Retinal pigment epithelial cell (primary cell): ENCODE results near the gene PWP1.

Experiments used
- DNase-seq: peaks from one replicate; pipeline ENCODE4 v3.0.0-alpha.2; 2010; ENCODE audit warnings: low read depth
- H3K4me3 ChIP-seq: 2 replicates; pipeline ENCODE4 v1.5.1; 2011; ENCODE audit warnings: mild to moderate bottlenecking, low read length, control low read depth, moderate library complexity
- TF ChIP-seq, protein P1 (sequence below): conservative IDR thresholded peaks from 2 replicates; pipeline ENCODE4 v1.5.1; 2011; ENCODE audit warnings: low read depth, low read length, control low read depth, inconsistent platforms

The PWP1 gene

DNA sequence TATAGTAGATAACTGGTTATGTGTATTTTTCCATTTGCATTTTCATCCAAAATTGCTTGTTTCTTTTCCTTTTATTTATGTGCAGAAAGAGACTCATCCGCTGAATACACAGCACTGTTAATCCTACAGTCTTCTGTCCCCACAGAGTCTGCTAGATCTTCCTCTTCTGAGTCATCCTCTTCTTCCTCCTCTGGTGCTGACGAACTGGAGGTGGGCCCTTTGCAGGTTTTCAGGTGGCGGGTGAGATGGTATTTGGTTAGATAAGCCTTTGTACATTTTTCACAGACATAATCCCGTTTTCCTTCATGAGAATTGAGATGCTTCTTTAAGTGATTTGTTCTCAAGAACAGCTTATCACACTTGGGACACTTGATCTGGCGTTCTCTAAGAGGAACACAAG lies 48.5 kb downstream of the PWP1 start:
- TF ChIP-seq, protein P1, sequence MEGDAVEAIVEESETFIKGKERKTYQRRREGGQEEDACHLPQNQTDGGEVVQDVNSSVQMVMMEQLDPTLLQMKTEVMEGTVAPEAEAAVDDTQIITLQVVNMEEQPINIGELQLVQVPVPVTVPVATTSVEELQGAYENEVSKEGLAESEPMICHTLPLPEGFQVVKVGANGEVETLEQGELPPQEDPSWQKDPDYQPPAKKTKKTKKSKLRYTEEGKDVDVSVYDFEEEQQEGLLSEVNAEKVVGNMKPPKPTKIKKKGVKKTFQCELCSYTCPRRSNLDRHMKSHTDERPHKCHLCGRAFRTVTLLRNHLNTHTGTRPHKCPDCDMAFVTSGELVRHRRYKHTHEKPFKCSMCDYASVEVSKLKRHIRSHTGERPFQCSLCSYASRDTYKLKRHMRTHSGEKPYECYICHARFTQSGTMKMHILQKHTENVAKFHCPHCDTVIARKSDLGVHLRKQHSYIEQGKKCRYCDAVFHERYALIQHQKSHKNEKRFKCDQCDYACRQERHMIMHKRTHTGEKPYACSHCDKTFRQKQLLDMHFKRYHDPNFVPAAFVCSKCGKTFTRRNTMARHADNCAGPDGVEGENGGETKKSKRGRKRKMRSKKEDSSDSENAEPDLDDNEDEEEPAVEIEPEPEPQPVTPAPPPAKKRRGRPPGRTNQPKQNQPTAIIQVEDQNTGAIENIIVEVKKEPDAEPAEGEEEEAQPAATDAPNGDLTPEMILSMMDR, result no peak
- DNase-seq, result no peak
- no peak overlapping the region for H3K4me3 ChIP-seq

DNA sequence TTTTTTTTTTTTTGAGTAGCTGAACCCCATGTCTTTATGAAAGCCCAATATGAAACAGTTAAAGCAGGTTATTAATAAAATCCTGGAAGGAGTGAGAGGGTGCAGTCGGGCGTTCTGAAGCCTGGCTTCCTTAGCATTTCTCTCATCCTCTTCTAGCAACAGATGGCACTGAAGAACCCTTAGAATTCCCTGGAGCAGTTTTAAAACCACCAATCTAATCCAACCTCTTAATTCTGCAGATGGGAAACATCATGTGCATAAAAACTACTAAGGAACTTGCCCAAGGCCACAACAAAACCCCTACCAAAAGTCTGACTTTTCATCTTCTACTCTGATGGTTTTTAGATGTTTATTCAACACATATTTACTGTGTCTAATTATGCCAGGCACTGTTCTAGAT lies 50.2 kb downstream of the PWP1 start:
- no peak for DNase-seq
- TF ChIP-seq, protein P1, result no peak
- H3K4me3 ChIP-seq, result no peak overlapping the region

DNA sequence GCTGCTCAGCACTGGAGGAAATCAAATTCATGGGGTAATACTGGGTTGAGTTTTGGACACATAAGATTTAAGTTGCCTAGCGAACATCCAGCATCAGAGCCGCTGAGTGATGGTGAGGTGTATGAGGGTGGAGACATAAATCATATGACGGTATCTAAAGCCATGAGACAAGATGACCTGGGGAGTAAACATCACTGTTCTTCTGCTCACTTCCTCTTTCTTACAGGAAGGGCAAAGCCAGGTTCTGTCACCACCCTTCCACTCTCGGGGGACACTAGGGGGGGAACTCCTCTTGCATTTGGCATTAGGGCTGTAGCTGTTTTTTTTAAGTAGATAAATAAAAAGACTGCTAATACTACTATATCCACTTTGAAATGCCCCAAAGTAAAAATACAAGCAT lies 51.3 kb downstream of the PWP1 start:
- TF ChIP-seq, protein P1, result no peak
- DNase-seq, result no peak
- H3K4me3 ChIP-seq, result no peak overlapping the region

DNA sequence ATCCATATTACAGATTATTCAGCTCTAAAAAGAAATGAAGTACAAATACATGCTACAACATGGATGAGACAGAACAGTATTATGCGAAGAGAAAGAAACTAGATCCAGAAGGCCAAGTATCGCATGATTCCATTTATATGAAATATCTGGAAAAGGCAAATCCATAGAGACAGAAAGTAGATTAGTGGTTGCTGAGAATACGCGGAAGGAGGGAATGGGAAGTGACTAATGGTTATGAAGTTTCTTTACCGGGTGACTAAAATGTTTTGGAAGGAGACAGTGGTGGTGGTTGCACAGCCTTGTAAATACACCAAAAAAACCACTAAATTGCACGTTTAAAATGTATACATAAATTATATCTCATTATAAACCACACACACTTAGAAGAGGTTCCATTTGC lies 62.9 kb downstream of the PWP1 start:
- TF ChIP-seq, protein P1, result no peak
- no peak for DNase-seq
- H3K4me3 ChIP-seq, result no peak overlapping the region

DNA sequence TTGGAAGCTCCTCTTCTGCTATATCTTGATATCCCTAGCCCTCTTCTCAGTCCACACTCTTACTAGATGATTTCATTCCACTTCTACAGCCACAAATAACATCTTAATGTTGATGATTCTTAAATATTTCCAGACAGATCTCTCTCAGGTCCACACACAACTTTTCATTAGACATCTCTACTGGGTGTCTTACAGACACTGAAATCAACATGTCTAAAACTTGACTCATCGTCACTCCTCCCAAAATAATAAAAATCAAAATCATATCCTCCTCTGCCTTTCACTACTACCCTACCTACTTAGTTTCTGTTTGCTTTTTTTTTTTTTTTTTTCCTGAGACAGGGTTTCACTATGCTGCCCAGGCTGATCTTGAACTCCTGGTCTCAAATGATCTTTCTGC lies 63.5 kb downstream of the PWP1 start:
- TF ChIP-seq, protein P1, result no peak
- DNase-seq, result no peak
- no peak overlapping the region for H3K4me3 ChIP-seq

DNA sequence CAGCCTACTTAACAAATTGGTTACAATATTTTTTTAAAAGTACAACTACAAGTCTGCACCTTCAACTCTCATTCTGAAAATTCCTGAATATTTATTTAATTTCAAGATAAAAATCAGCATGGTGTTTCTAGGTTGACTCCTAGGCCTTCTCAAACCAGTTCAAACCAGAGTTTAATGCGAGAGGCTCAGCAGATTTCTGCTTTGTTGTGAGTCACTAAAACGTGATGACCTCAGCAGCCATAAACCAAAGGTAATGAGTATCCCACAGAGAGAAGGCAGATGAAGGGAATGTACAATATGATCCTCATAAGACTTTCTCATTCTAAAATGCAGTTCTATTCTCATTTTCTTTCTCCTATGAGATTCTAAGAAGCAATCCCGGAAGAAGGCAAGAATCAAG lies 73.8 kb downstream of the PWP1 start:
- DNase-seq, result peak; percentile 52
- TF ChIP-seq, protein P1, result no peak

DNA sequence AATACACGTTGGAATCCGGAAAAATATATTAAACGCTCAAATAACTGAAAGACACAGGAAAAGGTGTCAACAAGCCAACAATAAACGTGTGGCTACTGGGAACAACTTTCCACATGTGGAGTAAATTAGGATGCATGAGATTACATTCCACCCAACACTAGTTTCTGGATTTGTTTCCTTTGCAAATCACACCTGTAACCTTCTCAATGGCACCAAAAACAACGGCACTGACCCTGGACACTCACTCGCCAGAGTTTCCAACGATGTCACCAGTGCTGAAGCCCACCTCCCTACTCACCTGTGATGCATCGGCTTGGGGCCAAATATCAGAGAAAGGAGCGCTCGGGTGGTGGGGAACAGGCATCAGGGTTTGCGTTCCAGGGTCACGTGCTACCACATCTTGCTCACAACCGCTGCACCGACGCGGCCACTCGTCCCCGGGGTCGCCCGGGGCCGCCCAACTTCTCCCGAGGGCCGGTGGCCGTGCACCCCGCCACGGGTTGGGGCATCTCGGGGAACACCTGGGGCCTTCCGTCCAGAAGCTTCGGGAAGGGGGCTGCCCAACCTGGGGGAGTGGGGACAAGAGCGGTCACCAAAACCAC lies 74.7 kb downstream of the PWP1 start:
- peak overlapping the region; percentile 67 for H3K4me3 ChIP-seq
- DNase-seq, result no peak
- TF ChIP-seq, protein P1, result no peak

More for the DNA sequence above, 73.8 kb downstream of the PWP1 start:
- H3K4me3 ChIP-seq, result peak overlapping the region; percentile 67
